Mucosa of descending colon (tissue), 3 donors: Measurements from ENCODE around the gene CCDC17. TPM values are rescaled to one million over a fixed set of nuclear protein-coding genes. Genes with fewer than 3 reads are reported as not detected.

Source experiments
- ATAC-seq: fragments of 200-7000 bp; cut with Tn5 transposase; one replicate; pipeline ENCODE4 v1.9.1; 2020; ENCODE audit warnings: mild to moderate bottlenecking, moderate library complexity
- DNase-seq, 3 donors: peaks; one replicate each; pipeline ENCODE4 v3.0.0-alpha.2; 2020
- H3K36me3 ChIP-seq: fragments of 200-600 bp; one replicate; pipeline ENCODE4 v1.8.0; 2021; ENCODE audit warnings: low read depth, mild to moderate bottlenecking
- H3K4me1 ChIP-seq: fragments of 200-600 bp; one replicate; pipeline ENCODE4 v1.8.0; 2021; ENCODE audit warnings: low read depth, mild to moderate bottlenecking
- H3K4me3 ChIP-seq: fragments of 200-600 bp; one replicate; pipeline ENCODE4 v1.8.0; 2021; ENCODE audit warnings: mild to moderate bottlenecking
- H3K9me3 ChIP-seq: fragments of 200-600 bp; one replicate; pipeline ENCODE4 v1.8.0; 2021; ENCODE audit warnings: mild to moderate bottlenecking
- intact Hi-C, 2 donors: fragments of 100-400 bp; cut with DNase I in 1 of 2; cut with micrococcal nuclease in 1 of 2; formaldehyde crosslinking; loops; one replicate each; pipeline versions ENCODE4 v1.11.0 to v1.11.1; 2022; cut with DNase I, micrococcal nuclease
- total RNA-seq, 3 donors: library from RNA; stranded (reverse); fragmentation: NEBNext Ultra II Directional in 2 of 3; extraction: Animal tissue kit (Norgen Biotek cat#: 25700) in 2 of 3; gene quantifications; one replicate each; pipeline versions ENCODE4 v1.2.1 to v1.2.4, GENCODE V29; 2021 to 2023
- TF ChIP-seq, protein P1 (sequence below): fragments of 200-600 bp; IDR thresholded peaks from one replicate; pipeline ENCODE4 v1.8.0; 2022; ENCODE audit warnings: antibody characterized with exemption, mild to moderate bottlenecking
- donor health status: DM: no; HTN: no; CAD: no; lungs with moderate emphysema.
- donor health status: DM: no; HTN: no; CAD: no.
- donor health status: DM: no; HTN: yes; CAD: no.

The CCDC17 gene
- total RNA-seq, 3 donors from 2014 or later, result 4.1 to 6.8 (median 6.0) TPM

DNA sequence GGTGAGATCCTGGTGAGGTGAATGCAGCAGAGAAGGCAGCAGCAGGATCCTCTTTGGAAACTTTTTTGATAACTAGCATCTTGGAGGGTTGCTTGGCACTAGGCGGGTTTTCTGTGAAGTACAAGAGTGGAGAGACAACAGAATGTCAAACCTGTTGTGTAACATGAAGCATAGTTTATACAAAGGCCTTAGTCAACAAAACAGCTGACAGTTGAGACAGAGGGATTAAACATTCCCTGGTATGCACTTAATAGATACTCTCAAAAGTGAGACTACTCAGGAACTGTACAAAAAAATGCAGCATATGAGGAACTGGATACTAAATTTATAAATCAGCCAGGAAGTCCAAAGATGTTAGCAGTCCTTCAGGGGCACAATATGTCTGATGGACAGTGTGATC, 16.4 kb upstream of the CCDC17 start:
- DNase-seq (no peak), ATAC-seq (no peak)
- intact Hi-C loops, result no loop called here
- H3K4me1 ChIP-seq, result peaks cover 13% of the 10 kb centered on the region
- TF ChIP-seq, protein P1, sequence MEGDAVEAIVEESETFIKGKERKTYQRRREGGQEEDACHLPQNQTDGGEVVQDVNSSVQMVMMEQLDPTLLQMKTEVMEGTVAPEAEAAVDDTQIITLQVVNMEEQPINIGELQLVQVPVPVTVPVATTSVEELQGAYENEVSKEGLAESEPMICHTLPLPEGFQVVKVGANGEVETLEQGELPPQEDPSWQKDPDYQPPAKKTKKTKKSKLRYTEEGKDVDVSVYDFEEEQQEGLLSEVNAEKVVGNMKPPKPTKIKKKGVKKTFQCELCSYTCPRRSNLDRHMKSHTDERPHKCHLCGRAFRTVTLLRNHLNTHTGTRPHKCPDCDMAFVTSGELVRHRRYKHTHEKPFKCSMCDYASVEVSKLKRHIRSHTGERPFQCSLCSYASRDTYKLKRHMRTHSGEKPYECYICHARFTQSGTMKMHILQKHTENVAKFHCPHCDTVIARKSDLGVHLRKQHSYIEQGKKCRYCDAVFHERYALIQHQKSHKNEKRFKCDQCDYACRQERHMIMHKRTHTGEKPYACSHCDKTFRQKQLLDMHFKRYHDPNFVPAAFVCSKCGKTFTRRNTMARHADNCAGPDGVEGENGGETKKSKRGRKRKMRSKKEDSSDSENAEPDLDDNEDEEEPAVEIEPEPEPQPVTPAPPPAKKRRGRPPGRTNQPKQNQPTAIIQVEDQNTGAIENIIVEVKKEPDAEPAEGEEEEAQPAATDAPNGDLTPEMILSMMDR, result no peak
- peaks cover 9% of the 10 kb centered on the region for H3K36me3 ChIP-seq
- no peaks in the 10 kb centered on the region for H3K9me3 ChIP-seq
- no peak overlapping the region for H3K4me3 ChIP-seq

DNA sequence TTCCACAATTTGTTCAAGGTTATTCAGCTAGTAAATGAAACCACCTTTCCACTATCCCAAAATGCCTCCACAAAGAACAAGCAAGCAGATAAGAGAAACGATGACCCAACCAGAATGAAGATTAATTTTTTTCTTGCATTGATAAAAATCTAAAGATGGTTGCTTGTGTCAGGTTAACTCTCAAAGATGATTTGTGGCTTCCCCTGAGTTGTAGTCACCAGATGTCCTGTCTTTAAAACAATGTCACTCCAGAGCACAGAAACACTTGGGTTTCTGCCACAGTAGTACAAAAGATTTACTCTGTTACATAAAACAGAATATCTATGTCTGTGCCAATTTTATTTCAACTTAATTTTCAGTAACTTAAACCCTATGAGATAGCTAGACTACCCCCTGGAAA, 11.4 kb upstream of the CCDC17 start:
- Histone ChIP-seq H3K4me1 (no peaks in the 10 kb centered on the region), H3K9me3 (no peaks in the 10 kb centered on the region), H3K36me3 (peaks cover 11% of the 10 kb centered on the region), H3K4me3 (no peak overlapping the region)
- ATAC-seq (no peak), DNase-seq (no peak)
- TF ChIP-seq, protein P1, result no peak
- intact Hi-C loops, result no loop called here

DNA sequence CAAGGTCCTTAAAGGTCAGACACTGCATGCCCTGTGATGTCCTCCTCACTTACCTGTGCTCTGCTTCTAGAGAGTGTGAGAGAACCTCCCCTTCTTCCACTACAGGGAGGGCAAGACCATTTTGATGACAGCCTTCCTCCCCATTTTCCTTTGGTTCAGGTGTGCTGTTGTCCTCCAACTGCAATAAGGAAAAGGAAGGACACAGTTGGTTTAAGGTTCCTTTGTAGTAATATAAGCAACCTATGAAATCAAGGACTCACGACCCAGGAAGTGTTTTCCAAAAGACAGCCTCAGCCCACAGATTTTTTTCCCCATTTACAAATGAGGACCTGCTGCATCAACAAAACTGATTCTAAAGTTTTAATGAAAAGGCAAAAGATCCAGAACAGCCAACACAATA, 6.6 kb upstream of the CCDC17 start:
- H3K4me1 ChIP-seq, result no peaks in the 10 kb centered on the region
- H3K4me3 ChIP-seq, result no peak overlapping the region
- ATAC-seq (peak; percentile 61), DNase-seq (no peak)
- H3K36me3 ChIP-seq, result peaks cover 9% of the 10 kb centered on the region
- intact Hi-C loops, result no loop called here
- TF ChIP-seq, protein P1, result no peak
- no peaks in the 10 kb centered on the region for H3K9me3 ChIP-seq

DNA sequence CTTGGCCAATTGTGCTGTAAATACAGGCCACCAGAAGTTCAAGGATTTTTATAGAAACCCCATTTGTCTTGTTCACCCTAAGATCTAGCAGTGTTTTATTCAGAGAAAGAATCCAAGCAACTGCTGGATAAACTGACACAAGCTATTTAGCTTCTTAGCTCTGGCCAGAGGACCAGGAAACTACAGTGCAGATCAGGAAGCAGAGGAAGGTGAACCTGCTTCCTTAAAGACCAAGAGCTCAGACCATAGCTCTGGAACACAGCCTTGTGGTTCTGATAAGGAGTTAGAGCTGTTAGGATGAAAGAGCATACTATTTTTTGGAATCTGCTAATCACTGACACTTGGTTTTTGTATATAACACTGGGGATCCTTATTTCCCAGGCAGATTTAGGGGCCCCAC, 5.2 kb upstream of the CCDC17 start:
- H3K4me3 ChIP-seq, result no peak overlapping the region
- peaks cover 9% of the 10 kb centered on the region for H3K36me3 ChIP-seq
- intact Hi-C loops, result no loop called here
- ATAC-seq (peak; percentile 60), DNase-seq (no peak)
- H3K9me3 ChIP-seq, result no peaks in the 10 kb centered on the region
- H3K4me1 ChIP-seq, result no peaks in the 10 kb centered on the region
- TF ChIP-seq, protein P1, result no peak

DNA sequence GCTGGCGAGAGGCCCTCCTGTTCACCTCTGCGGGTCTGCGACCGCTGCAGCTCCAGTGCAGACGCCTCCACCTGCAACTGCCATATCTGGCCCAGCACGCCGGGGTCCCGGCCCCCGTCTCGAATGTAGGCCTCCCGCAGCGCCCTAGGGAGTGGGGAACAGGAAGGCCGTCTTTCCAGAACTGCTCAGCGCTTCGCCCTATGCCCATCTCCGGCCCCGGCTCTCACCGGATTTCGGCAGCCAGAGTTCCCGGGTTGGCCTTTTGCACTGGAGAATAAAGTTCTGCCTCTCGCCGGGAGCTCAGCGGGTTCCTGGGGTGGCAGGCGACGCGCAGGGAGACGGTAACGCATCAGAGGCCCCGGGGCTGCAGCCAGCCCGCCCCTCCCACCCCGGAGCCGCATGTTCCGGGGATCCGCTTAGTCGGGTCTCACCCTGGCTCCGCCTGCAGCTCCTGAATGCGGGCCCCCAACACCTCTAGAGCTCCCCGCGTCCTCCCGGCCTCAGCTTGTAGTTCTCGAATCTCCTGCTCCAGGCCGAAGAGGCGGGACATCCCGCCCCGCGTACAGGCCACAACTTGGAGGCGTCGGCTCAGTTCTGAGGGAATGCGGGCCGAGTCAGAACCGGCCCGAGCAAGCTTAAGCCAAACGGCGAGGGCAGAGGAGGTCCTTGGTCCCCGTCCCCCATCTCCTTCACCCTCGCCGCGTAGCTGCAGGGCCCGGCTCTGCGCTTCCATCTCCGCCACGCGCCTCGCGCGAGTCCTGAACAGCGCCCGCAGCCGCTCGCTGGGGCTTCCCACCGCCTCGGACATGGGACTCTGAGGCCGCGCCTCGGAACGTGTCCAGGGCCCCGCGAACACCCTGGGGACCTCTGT, 1.1 kb downstream of the CCDC17 start:
- intact Hi-C loops, result no loop called here
- DNase-seq, result peak in 1 of 3 donors; percentile 35
- ATAC-seq, result peak; percentile 2

More for the DNA sequence above, 1.1 kb downstream of the CCDC17 start:
- no peaks in the 10 kb centered on the region for H3K4me1 ChIP-seq
- no peaks in the 10 kb centered on the region for H3K9me3 ChIP-seq
- no peak overlapping the region for H3K4me3 ChIP-seq
- H3K36me3 ChIP-seq, result no peaks in the 10 kb centered on the region
- TF ChIP-seq, protein P1, result no peak
